Measurements from ENCODE around the gene ATG5. TPM values are rescaled to one million over a fixed set of nuclear protein-coding genes. Genes with fewer than 3 reads are reported as not detected.

The ATG5 gene
- total and polyA plus RNA-seq, 2 experiments from 2014 or later: 35.4 to 42.8 TPM

- Histone ChIP-seq H3K27ac (no peak overlapping the region), H3K9me3 (ENCODE audit: low read depth) (no peaks in the 10 kb centered on the region), H4K20me1 (ENCODE audit: insufficient read depth, poor library complexity, severe bottlenecking) (no peaks in the 10 kb centered on the region), H3K4me1 (ENCODE audit: insufficient read depth) (peaks cover 3% of the 10 kb centered on the region), H3K27me3 (no peaks in the 10 kb centered on the region), H3K4me3 (no peak overlapping the region), H3K4me2 (no peak overlapping the region), H3K36me3 (replicated peaks; ENCODE audit: insufficient read depth, low read depth) (no peaks in the 10 kb centered on the region), H2AFZ (no peak overlapping the region), H3K79me2 (no peaks in the 10 kb centered on the region), H3K9me2 (replicated peaks; ENCODE audit: insufficient read depth) (no peaks in the 10 kb centered on the region)
- 72% methylated on average over 2 of the region's 2 CpGs for WGBS (ENCODE audit: low lambda C conversion rate, missing lambda C conversion rate)
- no peak for TF ChIP-seq EZH2phosphoT487 (IDR thresholded peaks at IDR 0.05; ENCODE audit: low read depth, severe bottlenecking, unreplicated experiment)
- TF ChIP-seq CTCF (IDR thresholded peaks at IDR 0.05; ENCODE audit: poor library complexity): no peak
- TF ChIP-seq EZH2 (IDR thresholded peaks at IDR 0.05; ENCODE audit: borderline replicate concordance): no peak
- no peak for DNase-seq (ENCODE audit: low spot score)
Measured at GRCh38 chr6:106177786-106178185, 147.8 kb downstream of the ATG5 start.

- H3K9me2 ChIP-seq (replicated peaks; ENCODE audit: insufficient read depth): no peaks in the 10 kb centered on the region
- 69% methylated on average over 2 of the region's 2 CpGs for WGBS (ENCODE audit: low lambda C conversion rate, missing lambda C conversion rate)
- no peaks in the 10 kb centered on the region for H3K79me2 ChIP-seq
Measured at GRCh38 chr6:106173124-106173879, 152.3 kb downstream of the ATG5 start.

GRCh38 chr6:106170030-106170791 lies 155.3 kb downstream of the ATG5 start:
- Histone ChIP-seq H2AFZ (no peak overlapping the region), H3K36me3 (replicated peaks; ENCODE audit: insufficient read depth, low read depth) (no peaks in the 10 kb centered on the region), H4K20me1 (ENCODE audit: insufficient read depth, poor library complexity, severe bottlenecking) (no peaks in the 10 kb centered on the region), H3K9me3 (ENCODE audit: low read depth) (no peaks in the 10 kb centered on the region), H3K4me3 (no peak overlapping the region), H3K79me2 (no peaks in the 10 kb centered on the region), H3K4me2 (no peak overlapping the region), H3K27me3 (no peaks in the 10 kb centered on the region), H3K27ac (no peak overlapping the region), H3K9me2 (replicated peaks; ENCODE audit: insufficient read depth) (no peaks in the 10 kb centered on the region), H3K4me1 (ENCODE audit: insufficient read depth) (no peaks in the 10 kb centered on the region)
- no peak for TF ChIP-seq EZH2 (IDR thresholded peaks at IDR 0.05; ENCODE audit: borderline replicate concordance)
- no peak for TF ChIP-seq CTCF (IDR thresholded peaks at IDR 0.05; ENCODE audit: poor library complexity)
- no peak for TF ChIP-seq EZH2phosphoT487 (IDR thresholded peaks at IDR 0.05; ENCODE audit: low read depth, severe bottlenecking, unreplicated experiment)
- 91% methylated on average over 5 of the region's 5 CpGs for WGBS (ENCODE audit: low lambda C conversion rate, missing lambda C conversion rate)
- no peak for DNase-seq (ENCODE audit: low spot score)

More at GRCh38 chr6:106173124-106173879, 152.3 kb downstream of the ATG5 start:
- TF ChIP-seq EZH2 (IDR thresholded peaks at IDR 0.05; ENCODE audit: borderline replicate concordance) (no peak), EZH2phosphoT487 (IDR thresholded peaks at IDR 0.05; ENCODE audit: low read depth, severe bottlenecking, unreplicated experiment) (no peak), CTCF (IDR thresholded peaks at IDR 0.05; ENCODE audit: poor library complexity) (no peak)
- DNase-seq (ENCODE audit: low spot score): no peak
- no peak overlapping the region for H3K27ac ChIP-seq
- H3K4me1 ChIP-seq (ENCODE audit: insufficient read depth): peaks cover 3% of the 10 kb centered on the region
- no peaks in the 10 kb centered on the region for H3K27me3 ChIP-seq
- no peaks in the 10 kb centered on the region for H3K9me3 ChIP-seq (ENCODE audit: low read depth)
- H4K20me1 ChIP-seq (ENCODE audit: insufficient read depth, poor library complexity, severe bottlenecking): no peaks in the 10 kb centered on the region
- H2AFZ ChIP-seq: no peak overlapping the region
- no peak overlapping the region for H3K4me2 ChIP-seq
- no peaks in the 10 kb centered on the region for H3K36me3 ChIP-seq (replicated peaks; ENCODE audit: insufficient read depth, low read depth)
- H3K4me3 ChIP-seq: no peak overlapping the region
